NCI-H1092 treated with DMSO at 0.1 percent for 48 hours (cell line): ENCODE results near the gene TBC1D1.
A peak's percentile ranks its signal among the peaks of the same experiment; 100 is the strongest.

ENCODE experiments used
- DNase-seq: peaks from one replicate; lab custom pipeline; 2025; lab: John Stamatoyannopoulos, UW

TBC1D1 gene

GRCh38 chr4:38100474-38101255, 209.8 kb downstream of the TBC1D1 start:
- DNase-seq: no peak

- no peak for DNase-seq
Measured at GRCh38 chr4:38101563-38101962, 210.7 kb downstream of the TBC1D1 start.

- no peak for DNase-seq
Measured at GRCh38 chr4:38102957-38103588, 212.2 kb downstream of the TBC1D1 start.

GRCh38 chr4:38105475-38106220, 214.8 kb downstream of the TBC1D1 start:
- DNase-seq: no peak

- no peak for DNase-seq
Measured at GRCh38 chr4:38106311-38106710, 215.4 kb downstream of the TBC1D1 start.

- DNase-seq: no peak
Measured at GRCh38 chr4:38106886-38107514, 216.1 kb downstream of the TBC1D1 start.

- DNase-seq: no peak
Measured at GRCh38 chr4:38107818-38108217, 216.9 kb downstream of the TBC1D1 start.

GRCh38 chr4:38109370-38109769, 218.5 kb downstream of the TBC1D1 start:
- no peak for DNase-seq

GRCh38 chr4:38109896-38110295, 219.0 kb downstream of the TBC1D1 start:
- DNase-seq: no peak

- DNase-seq: no peak
Measured at GRCh38 chr4:38111024-38111423, 220.1 kb downstream of the TBC1D1 start.

- DNase-seq: no peak
Measured at GRCh38 chr4:38111717-38112116, 220.8 kb downstream of the TBC1D1 start.

GRCh38 chr4:38113132-38113531, 222.2 kb downstream of the TBC1D1 start:
- no peak for DNase-seq

GRCh38 chr4:38113551-38113950, 222.7 kb downstream of the TBC1D1 start:
- no peak for DNase-seq

- DNase-seq: no peak
Measured at GRCh38 chr4:38114386-38115150, 223.7 kb downstream of the TBC1D1 start.

- no peak for DNase-seq
Measured at GRCh38 chr4:38115601-38116000, 224.7 kb downstream of the TBC1D1 start.

- DNase-seq: no peak
Measured at GRCh38 chr4:38117591-38117990, 226.7 kb downstream of the TBC1D1 start.

GRCh38 chr4:38119668-38120385, 228.9 kb downstream of the TBC1D1 start:
- DNase-seq: peak; percentile 11

- DNase-seq: no peak
Measured at GRCh38 chr4:38120772-38121171, 229.9 kb downstream of the TBC1D1 start.

GRCh38 chr4:38122060-38122459, 231.2 kb downstream of the TBC1D1 start:
- DNase-seq: no peak

GRCh38 chr4:38123555-38123954, 232.7 kb downstream of the TBC1D1 start:
- DNase-seq: no peak

GRCh38 chr4:38124961-38125360, 234.1 kb downstream of the TBC1D1 start:
- no peak for DNase-seq
